Neural cell (in vitro differentiated cells): ENCODE measurements around the gene MSANTD2. TPM values are rescaled to one million over a fixed set of nuclear protein-coding genes. Genes with fewer than 3 reads are reported as not detected.

Source experiments
- H2AFZ ChIP-seq: fragments of 200-600, 300-800 bp; sonication (generic), shearing (Covaris generic); 2 replicates; pipeline ENCODE4 v1.6.0; 2014; ENCODE audit warnings: low read depth, mild to moderate bottlenecking, antibody characterized with exemption, low read length, moderate library complexity
- H3F3A ChIP-seq: fragments of 200-600 bp; shearing (Covaris generic); 2 replicates; pipeline ENCODE4 v1.6.1; 2016; ENCODE audit warnings: mild to moderate bottlenecking, moderate library complexity, mixed read lengths, antibody characterized with exemption, low read length; ENCODE audit not compliant: insufficient read depth, poor library complexity, severe bottlenecking
- H3K27ac ChIP-seq: fragments of 200-600, 300-800 bp; sonication (generic), shearing (Covaris generic); 2 replicates; pipeline ENCODE4 v1.5.1; 2014; ENCODE audit warnings: mild to moderate bottlenecking, low read length, moderate library complexity
- H3K27me3 ChIP-seq: fragments of 300-800, 200-600 bp; sonication (generic), shearing (Covaris generic); 2 replicates; pipeline ENCODE4 v1.6.0; 2014; ENCODE audit warnings: mild to moderate bottlenecking, low read depth, low read length, moderate library complexity; ENCODE audit not compliant: insufficient read depth
- H3K36me3 ChIP-seq: fragments of 300-800, 200-600 bp; sonication (generic), shearing (Covaris generic); 2 replicates; pipeline ENCODE4 v1.5.1; 2014; ENCODE audit warnings: mild to moderate bottlenecking, antibody characterized with exemption, low read length, moderate library complexity; ENCODE audit not compliant: insufficient read depth
- H3K4me2 ChIP-seq: fragments of 300-800, 200-600 bp; sonication (generic), shearing (Covaris generic); 2 replicates; pipeline ENCODE4 v1.6.0; 2014; ENCODE audit warnings: mild to moderate bottlenecking, low read length
- H3K4me3 ChIP-seq: fragments of 300-800, 200-600 bp; sonication (generic), shearing (Covaris generic); 2 replicates; pipeline ENCODE4 v1.5.1; 2014; ENCODE audit warnings: mild to moderate bottlenecking, low read length, moderate library complexity
- H3K79me2 ChIP-seq: fragments of 200-600 bp; shearing (Covaris generic); replicated peaks from 2 replicates; pipeline ENCODE4 v1.6.0; 2014; ENCODE audit warnings: mild to moderate bottlenecking, low read length, moderate library complexity; ENCODE audit not compliant: insufficient read depth
- H3K9ac ChIP-seq: fragments of 300-800, 200-600 bp; sonication (generic), shearing (Covaris generic); 2 replicates; pipeline ENCODE4 v1.6.1; 2016; ENCODE audit warnings: mild to moderate bottlenecking, low read length, mixed read lengths
- H3K9me2 ChIP-seq: fragments of 200-600 bp; shearing (Covaris generic); 2 replicates; pipeline ENCODE4 v1.6.1; 2016; ENCODE audit warnings: mild to moderate bottlenecking, low read length, mixed read lengths; ENCODE audit not compliant: insufficient read depth
- H3K9me3 ChIP-seq: fragments of 200-600, 300-800 bp; sonication (generic), shearing (Covaris generic); 2 replicates; pipeline ENCODE4 v1.6.1; 2016; ENCODE audit warnings: mild to moderate bottlenecking, mixed run types, low read length, moderate library complexity, mixed read lengths
- H4K20me1 ChIP-seq: fragments of 200-600 bp; shearing (Covaris generic); 2 replicates; pipeline ENCODE4 v1.6.1; 2016; ENCODE audit warnings: mild to moderate bottlenecking, mixed run types; ENCODE audit not compliant: insufficient read depth
- CTCF ChIP-seq: fragments of 450-650 bp; IDR thresholded peaks from 2 replicates; pipeline ENCODE4 v1.5.1; 2014; ENCODE audit warnings: antibody characterized with exemption, mild to moderate bottlenecking, moderate library complexity; ENCODE audit not compliant: poor library complexity, severe bottlenecking
- EP300 ChIP-seq: fragments of 450-650 bp; conservative IDR thresholded peaks from 2 replicates; pipeline ENCODE4 v1.6.1; 2014; ENCODE audit warnings: antibody characterized with exemption, mild to moderate bottlenecking, moderate library complexity; ENCODE audit not compliant: poor library complexity, severe bottlenecking
- EZH2 ChIP-seq: fragments of 200-600, 300-800 bp; shearing (Covaris generic), sonication (generic); IDR thresholded peaks from 2 replicates; pipeline ENCODE4 v1.6.1; 2014; ENCODE audit warnings: antibody characterized with exemption, low read length, borderline replicate concordance, mild to moderate bottlenecking; ENCODE audit not compliant: insufficient read depth, poor library complexity, severe bottlenecking
- MXI1 ChIP-seq: fragments of 450-650 bp; conservative IDR thresholded peaks from 2 replicates; pipeline ENCODE4 v1.6.1; 2014; ENCODE audit warnings: antibody characterized with exemption, mild to moderate bottlenecking; ENCODE audit not compliant: poor library complexity, severe bottlenecking
- POLR2AphosphoS5 ChIP-seq: IDR thresholded peaks from 2 replicates; pipeline ENCODE4 v1.6.1; 2012
- RAD21 ChIP-seq: fragments of 450-650 bp; conservative IDR thresholded peaks from 2 replicates; pipeline ENCODE4 v1.6.1; 2014; ENCODE audit warnings: antibody characterized with exemption, mild to moderate bottlenecking, moderate library complexity
- REST ChIP-seq: IDR thresholded peaks from 2 replicates; pipeline ENCODE4 v1.6.1; 2012; ENCODE audit warnings: borderline replicate concordance
- SMC3 ChIP-seq: fragments of 450-650 bp; conservative IDR thresholded peaks from 2 replicates; pipeline ENCODE4 v1.6.1; 2014; ENCODE audit warnings: antibody characterized with exemption, mild to moderate bottlenecking, moderate library complexity; ENCODE audit not compliant: poor library complexity
- TAF1 ChIP-seq: IDR thresholded peaks from 2 replicates; pipeline ENCODE4 v1.6.1; 2012; ENCODE audit warnings: low read depth
- polyA plus RNA-seq: library from polyadenylated mRNA; depleted of rRNA; stranded (reverse); fragments of >200 nt; gene quantifications from 2 replicates; pipeline ENCODE4 v1.2.3, GENCODE V29; 2014

The MSANTD2 gene
- polyA plus RNA-seq, 1 donor from 2014 or later, result 45.3 TPM

- Histone ChIP-seq H4K20me1 (no peaks in the 10 kb centered on the region), H2AFZ (no peak overlapping the region), H3K4me2 (no peak overlapping the region), H3K36me3 (no peaks in the 10 kb centered on the region), H3K27me3 (no peaks in the 10 kb centered on the region), H3K4me3 (no peak overlapping the region), H3K9me2 (no peaks in the 10 kb centered on the region), H3K9ac (no peak overlapping the region), H3K27ac (no peak overlapping the region), H3K9me3 (no peaks in the 10 kb centered on the region), H3K79me2 (no peaks in the 10 kb centered on the region), H3F3A (no peaks in the 10 kb centered on the region)
- TF ChIP-seq EP300, result no peak
- no peak for TF ChIP-seq CTCF
- TF ChIP-seq REST, result no peak
- no peak for TF ChIP-seq RAD21
- no peak for TF ChIP-seq POLR2AphosphoS5
- TF ChIP-seq SMC3, result no peak
- TF ChIP-seq EZH2, result no peak
- TF ChIP-seq MXI1, result no peak
- TF ChIP-seq TAF1, result no peak
Observed at GRCh38 chr11:124823512-124824376, 23.5 kb upstream of the MSANTD2 start.

DNA sequence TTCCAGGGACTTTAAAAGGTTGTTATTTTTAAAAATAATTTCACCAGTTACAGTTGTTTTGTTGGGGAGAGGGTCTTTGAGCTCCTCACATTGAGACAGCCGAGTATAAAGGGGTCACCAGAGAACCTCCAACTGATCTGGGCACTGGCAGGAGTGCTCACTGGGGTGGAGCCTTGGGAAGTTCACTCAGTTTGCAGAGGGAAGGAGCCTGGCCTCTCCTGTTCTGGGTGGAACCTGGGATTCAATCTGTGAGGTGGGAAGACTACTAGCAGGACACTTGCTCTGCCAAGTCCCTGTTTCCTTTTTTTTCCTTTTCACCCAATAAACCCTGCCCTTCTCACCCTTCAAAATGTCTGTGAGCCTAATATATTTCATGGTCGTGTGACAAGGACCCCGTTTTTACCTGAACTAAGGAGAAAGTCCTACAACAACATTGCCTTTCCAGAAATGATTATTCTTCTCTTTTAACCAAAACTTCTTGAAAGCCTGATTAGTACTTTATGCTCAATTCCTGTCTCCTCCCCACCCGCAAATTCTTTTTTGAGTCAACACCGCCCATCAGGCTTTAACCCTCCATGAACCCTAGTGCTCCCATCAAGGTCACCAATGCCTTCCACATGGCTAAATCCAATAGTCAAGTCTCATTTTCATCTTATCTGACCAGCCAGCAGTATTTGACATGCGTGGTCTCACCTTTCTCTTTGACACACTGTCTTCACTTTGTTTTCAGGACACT lies 22.0 kb upstream of the MSANTD2 start:
- Histone ChIP-seq H3K9ac (no peak overlapping the region), H3K27me3 (no peaks in the 10 kb centered on the region), H4K20me1 (no peaks in the 10 kb centered on the region), H3K9me2 (no peaks in the 10 kb centered on the region), H3K4me3 (no peak overlapping the region), H2AFZ (no peak overlapping the region), H3K36me3 (no peaks in the 10 kb centered on the region), H3K79me2 (no peaks in the 10 kb centered on the region), H3K27ac (no peak overlapping the region), H3K9me3 (no peaks in the 10 kb centered on the region), H3K4me2 (no peak overlapping the region), H3F3A (no peaks in the 10 kb centered on the region)
- no peak for TF ChIP-seq EZH2
- no peak for TF ChIP-seq MXI1
- TF ChIP-seq TAF1, result no peak
- no peak for TF ChIP-seq EP300
- no peak for TF ChIP-seq POLR2AphosphoS5
- no peak for TF ChIP-seq CTCF
- no peak for TF ChIP-seq REST
- TF ChIP-seq SMC3, result no peak
- TF ChIP-seq RAD21, result no peak
